LNCAP (cell line): ENCODE measurements around the gene S100A9.

Source experiments
- TF ChIP-seq, protein P1 (sequence below): fragments of 450-650 bp; IDR thresholded peaks from 2 replicates; pipeline ENCODE4 v1.5.1; 2017; ENCODE audit warnings: mild to moderate bottlenecking

The S100A9 gene

DNA sequence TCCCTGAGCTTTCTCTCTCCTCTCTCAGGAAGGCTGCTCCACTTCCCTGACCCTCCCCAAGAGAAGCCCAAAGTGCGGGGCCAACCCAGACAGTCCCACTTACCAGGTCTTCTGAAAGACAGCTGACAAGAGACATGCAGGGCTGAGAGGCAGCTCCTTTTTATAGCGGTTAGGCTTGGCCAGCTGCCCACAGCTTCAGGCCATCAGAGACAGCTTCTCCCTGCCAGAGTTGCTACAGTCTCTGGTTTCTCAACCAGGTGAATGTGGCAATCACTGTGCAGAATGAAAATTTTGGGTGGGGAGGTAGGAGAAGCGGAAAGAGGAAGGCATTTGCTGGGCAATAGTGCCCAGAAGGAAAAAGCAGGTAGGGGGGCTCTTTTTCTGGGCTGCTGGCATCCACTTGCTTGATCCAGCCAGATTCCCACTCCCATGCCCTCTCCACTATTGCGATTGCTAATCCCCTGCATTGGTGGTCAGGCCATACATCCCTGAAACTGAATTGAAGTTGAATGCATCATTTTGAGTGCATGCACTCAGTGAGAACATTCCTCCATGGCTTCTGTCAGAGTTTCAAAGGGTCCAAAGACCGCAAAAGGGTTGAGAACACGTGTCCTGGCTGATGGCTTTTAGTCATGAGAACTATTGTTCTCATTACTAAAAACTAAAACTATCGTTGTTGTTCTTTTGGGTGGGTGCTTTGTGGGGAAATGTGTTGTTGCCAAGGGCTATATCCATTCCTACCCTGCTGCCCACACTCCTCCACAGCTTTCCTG, 33.5 kb downstream of the S100A9 start, which contains the start of gene S100A8:
Gene S100A8 (minus strand): TSS at position 136 of the 773 bp plus-strand sequence. CDS start 538 bp downstream, outside the sequence.
- TF ChIP-seq, protein P1, sequence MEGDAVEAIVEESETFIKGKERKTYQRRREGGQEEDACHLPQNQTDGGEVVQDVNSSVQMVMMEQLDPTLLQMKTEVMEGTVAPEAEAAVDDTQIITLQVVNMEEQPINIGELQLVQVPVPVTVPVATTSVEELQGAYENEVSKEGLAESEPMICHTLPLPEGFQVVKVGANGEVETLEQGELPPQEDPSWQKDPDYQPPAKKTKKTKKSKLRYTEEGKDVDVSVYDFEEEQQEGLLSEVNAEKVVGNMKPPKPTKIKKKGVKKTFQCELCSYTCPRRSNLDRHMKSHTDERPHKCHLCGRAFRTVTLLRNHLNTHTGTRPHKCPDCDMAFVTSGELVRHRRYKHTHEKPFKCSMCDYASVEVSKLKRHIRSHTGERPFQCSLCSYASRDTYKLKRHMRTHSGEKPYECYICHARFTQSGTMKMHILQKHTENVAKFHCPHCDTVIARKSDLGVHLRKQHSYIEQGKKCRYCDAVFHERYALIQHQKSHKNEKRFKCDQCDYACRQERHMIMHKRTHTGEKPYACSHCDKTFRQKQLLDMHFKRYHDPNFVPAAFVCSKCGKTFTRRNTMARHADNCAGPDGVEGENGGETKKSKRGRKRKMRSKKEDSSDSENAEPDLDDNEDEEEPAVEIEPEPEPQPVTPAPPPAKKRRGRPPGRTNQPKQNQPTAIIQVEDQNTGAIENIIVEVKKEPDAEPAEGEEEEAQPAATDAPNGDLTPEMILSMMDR: no peak

DNA sequence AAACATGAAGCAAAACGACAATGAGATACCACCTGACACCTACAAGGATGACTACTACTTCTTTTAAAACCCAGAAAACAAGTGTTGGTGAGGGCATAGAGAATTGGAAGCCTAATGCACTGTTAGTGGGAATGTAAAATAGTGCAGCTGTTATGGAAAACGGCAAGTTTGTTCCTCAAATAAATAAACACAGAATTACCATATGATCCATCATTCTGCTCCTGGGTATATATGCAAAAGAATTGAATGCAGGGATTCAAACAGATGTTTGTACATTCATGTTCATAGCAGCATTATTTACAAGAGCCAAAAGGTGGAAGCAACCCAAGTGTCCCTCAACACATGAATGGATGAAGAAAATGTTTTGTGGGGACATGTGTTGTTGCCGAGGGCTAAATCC, 34.6 kb downstream of the S100A9 start:
- TF ChIP-seq, protein P1: no peak

DNA sequence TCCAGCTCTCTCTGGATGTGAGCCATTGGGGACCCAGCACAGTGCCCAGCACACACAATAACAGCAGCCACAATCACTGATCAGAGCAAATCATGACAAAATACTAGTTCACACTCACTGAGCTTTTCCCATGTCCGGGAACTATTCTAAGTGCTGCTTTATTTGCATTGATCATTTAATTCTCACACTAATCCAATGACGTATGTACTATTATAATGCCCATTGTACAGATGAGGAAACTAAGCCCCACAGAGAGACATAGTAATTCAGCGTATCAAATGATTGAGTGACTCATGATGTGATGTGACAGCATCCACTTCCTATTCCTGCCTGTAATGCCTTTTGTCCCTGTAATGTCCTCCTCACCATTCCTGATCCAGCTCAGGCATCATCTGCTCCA, 35.2 kb downstream of the S100A9 start:
- TF ChIP-seq, protein P1: no peak

DNA sequence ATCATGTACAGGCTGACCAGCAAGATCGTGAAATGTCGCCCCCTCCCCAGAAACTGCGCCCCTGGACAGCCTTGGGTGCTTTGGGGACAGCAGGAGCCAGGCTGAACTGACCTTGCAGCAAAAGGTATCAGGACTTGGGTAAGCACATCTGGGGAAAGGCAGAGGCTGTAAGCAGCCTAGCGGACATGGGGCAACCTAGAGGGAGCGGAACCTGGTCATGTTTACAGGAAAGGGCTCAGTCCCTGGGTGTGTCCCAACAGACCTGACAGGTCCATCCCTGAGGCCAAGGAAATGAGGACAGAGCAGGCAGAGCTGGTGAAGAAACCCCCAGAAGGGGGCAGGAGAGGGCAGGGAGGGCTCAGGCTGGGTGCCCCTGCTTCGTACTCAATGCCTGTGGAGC, 36.3 kb downstream of the S100A9 start:
- TF ChIP-seq, protein P1: no peak

DNA sequence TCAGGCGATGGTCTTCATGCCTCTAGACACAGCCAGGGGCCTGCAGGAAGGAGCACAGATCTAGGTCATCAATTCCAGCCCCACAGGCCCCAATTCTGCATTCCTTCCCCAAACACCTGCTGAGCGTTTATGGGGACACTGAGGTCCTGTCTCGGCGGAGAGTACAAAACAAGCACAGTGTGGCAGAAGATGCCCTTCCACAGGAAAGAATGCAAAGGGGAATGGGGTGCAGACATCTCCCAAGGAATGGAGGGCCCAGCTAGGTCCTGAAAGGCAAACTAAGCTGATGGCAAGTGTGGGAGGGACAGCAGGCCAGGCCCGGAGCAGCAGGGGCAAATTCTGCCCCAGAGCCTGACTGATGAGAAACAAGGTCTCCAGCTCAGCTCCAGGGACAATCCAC, 36.7 kb downstream of the S100A9 start:
- TF ChIP-seq, protein P1: no peak

DNA sequence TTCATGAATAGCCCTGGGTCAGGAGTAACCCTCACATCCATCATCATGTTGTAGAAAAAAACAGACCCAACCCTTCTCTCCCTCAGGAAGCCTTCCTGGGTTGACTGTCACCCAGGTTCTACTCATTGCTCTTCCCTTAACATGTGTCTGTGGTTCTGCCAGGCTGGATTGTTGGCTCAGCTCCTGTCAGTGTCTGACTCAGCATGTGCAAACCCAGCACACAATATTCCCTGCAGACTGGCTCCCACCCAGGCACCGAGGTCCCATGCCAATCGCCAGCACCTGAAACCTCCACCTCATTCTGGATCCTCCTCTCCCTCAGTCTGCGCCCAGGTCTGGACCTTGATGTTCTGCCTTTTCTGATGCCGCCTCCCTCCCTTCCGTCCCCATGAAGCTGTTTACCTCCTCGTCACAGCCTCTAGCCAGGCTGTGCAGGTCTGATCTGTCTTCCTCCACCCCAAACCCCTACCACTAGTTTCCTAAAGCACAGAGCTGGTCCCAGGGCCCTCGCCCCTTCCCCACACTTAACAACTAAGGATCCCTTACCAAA, 37.6 kb downstream of the S100A9 start:
- TF ChIP-seq, protein P1: no peak

DNA sequence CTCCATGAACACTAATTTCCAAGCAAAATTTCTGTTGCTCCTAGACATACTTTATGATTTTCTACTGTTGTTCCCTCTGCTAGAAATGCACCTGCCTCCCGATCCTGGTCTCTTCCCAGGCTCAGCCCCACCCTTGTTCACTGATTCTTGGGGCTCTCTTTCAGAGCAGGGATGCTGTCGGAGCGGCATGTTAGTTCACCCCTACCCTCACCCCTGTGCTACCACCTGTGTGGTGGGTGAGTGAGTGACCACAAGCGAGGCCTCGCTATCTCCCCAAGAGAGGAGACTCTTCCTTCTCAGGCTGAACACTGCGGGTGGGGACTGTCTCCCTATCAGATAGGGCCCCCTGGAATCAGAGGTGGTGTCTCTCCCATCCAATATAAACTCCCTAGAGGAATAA, 38.1 kb downstream of the S100A9 start:
- TF ChIP-seq, protein P1: no peak
